Jurkat, Clone E6-1 (cell line): ENCODE data around the gene PDE6C. TPM values are rescaled to one million over a fixed set of nuclear protein-coding genes. Genes with fewer than 3 reads are reported as not detected.
A peak's percentile ranks its signal among the peaks of the same experiment; 100 is the strongest.

Experiments
- DNase-seq: peaks from one replicate; pipeline ENCODE4 v3.0.0-alpha.2; 2011; ENCODE audit warnings: low read depth, low spot score
- H3K4me3 ChIP-seq: 2 replicates; pipeline ENCODE4 v1.5.1; 2011; ENCODE audit warnings: mild to moderate bottlenecking, low read length, control low read depth, moderate library complexity
- polyA plus RNA-seq: library from polyadenylated mRNA; unstranded; fragments of >200 nt; gene quantifications from one replicate; pipeline ENCODE4 v1.2.1, GENCODE V29; 2012; ENCODE audit warnings: missing spikeins; ENCODE audit not compliant: insufficient read length, insufficient read depth

PDE6C gene
- polyA plus RNA-seq = not detected

GRCh38 chr10:93612311-93612710 lies at the start of gene PDE6C:
TSS of gene PDE6C (plus strand) at chr10:93612537. CDS start at chr10:93612726, 189 bp downstream.
- DNase-seq = no peak
- no peak within 1 kb of the TSS for H3K4me3 ChIP-seq

GRCh38 chr10:93565446-93565845 lies 46.9 kb upstream of the PDE6C start:
- no peak overlapping the region for H3K4me3 ChIP-seq
- DNase-seq = no peak

GRCh38 chr10:93566435-93567276 lies 45.7 kb upstream of the PDE6C start, which contains the start of gene FFAR4:
TSS of gene FFAR4 (plus strand) at chr10:93566665. CDS start at chr10:93566721, 56 bp downstream.
- H3K4me3 ChIP-seq = no peak within 1 kb of the TSS
- DNase-seq = no peak

DNA sequence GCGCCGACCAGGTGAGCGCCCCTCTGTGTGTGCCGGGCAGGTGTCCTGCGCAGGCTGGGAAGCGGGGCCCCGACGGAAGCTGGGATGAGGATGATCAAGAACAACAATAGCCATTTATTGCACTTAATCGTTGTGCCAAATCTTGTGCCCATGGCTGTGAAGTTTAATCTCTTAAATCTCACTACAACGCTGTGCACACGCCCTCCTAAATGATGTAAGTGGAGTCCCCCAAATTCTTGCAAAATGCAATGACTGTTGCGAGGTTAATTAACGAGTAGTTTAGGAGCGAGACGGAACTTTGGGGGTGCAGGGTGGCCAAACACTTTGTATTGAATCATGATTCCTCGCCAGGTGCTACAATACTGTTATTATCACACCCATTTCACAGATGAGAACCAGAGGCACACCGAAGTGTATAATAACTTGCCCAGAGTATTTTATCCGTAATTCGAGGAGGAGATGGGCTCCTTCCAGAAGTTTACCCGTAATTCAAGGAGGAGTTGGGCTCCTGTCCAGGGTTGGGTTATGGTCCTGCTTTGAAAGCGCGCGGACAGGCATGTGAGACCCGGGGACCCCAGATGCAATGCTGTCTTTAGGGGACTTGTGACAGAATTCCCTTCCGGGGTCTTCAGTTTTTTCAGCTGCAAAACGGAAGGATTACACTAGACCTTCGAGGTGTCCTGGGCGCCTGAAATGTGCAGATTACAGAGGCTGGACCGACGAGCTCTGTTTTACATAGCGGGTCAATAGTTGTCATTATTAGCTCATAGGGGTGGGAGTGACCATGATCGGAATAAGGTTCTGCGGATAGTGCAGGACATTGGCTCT lies 44.8 kb upstream of the PDE6C start:
- no peak overlapping the region for H3K4me3 ChIP-seq
- DNase-seq = no peak

DNA sequence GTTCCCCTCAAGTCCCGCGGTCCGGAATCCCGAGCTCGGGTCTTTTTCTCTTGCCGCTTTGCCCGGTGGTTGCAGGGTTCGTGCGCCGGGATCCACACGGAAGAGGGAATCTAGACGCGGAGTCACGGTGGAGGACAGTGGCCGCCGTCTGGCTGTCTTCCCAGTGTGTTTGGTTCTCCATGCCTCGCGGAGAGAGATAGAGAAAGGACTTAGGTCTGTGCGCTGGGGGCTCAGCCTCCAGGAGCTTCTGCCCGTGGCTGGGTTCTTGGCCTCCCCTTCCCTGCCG lies 44.3 kb upstream of the PDE6C start:
- H3K4me3 ChIP-seq = no peak overlapping the region
- no peak for DNase-seq

DNA sequence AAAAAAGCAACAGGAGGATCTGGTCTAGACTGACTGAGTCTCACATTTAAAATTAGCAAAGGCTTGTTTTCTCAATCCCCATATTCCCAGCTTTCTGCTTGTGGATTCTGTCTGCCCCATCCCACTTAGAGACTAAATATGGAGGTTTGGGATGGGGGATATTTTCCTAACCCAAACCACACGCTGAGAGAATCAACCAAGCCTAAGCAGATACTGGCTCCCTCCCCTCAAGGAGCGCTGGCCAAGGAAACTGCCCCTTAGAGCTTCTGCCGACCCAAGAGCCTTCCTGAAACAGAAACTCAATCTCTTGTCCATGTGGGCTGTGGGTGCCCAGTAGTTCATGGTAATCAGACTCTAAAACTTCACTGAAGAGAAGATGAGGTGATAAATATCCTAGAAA lies 42.0 kb upstream of the PDE6C start:
- H3K4me3 ChIP-seq = no peak overlapping the region
- DNase-seq = no peak

- H3K4me3 ChIP-seq = no peak overlapping the region
- DNase-seq = no peak
Measured at GRCh38 chr10:93572606-93573005, 39.7 kb upstream of the PDE6C start.

DNA sequence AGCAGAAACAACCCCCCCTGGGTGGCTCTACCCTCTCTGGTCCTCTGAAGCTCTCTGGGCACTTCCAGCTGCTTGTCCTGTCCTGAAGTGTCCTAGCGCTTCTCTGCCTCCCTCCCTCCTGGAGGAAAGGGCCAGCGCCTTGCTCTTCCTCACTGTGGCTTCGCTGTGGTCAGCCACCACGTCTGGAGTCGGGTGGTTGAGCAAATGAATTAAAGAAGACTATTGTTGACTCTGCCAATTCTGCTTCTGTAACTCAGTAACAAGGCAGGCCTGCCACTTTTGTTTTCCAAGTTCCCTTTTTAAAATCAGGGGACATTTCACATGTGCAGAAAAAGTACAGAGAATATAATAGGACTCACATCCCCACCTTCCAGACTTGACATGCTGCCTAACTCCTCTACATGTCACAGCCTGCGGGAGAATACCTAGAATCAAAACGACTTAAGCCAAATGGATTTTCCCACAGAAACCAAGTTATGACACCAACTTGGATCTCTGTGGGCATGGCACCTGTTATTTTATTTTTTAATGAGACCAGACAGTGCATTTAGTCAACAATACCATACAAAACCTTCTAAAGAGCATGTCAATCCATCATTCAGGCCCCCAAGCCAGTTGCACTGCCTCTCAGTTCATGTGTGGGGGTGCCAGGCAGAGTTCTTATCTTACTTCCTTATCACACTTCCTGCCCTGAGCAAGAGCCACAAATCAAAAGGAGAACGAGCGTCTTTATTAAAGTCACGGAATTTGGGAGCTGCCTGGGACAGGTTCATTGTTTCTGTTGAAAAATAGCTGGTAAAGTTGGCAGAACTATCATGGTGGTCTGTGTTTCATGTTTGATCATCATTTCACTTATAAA lies 39.1 kb upstream of the PDE6C start:
- DNase-seq = peak; percentile 17
- no peak overlapping the region for H3K4me3 ChIP-seq

- no peak overlapping the region for H3K4me3 ChIP-seq
Measured at GRCh38 chr10:93573924-93574323, 38.4 kb upstream of the PDE6C start.

GRCh38 chr10:93576888-93577287 lies 35.4 kb upstream of the PDE6C start:
- no peak overlapping the region for H3K4me3 ChIP-seq
- DNase-seq = no peak

More at GRCh38 chr10:93573924-93574323, 38.4 kb upstream of the PDE6C start:
- no peak for DNase-seq

DNA sequence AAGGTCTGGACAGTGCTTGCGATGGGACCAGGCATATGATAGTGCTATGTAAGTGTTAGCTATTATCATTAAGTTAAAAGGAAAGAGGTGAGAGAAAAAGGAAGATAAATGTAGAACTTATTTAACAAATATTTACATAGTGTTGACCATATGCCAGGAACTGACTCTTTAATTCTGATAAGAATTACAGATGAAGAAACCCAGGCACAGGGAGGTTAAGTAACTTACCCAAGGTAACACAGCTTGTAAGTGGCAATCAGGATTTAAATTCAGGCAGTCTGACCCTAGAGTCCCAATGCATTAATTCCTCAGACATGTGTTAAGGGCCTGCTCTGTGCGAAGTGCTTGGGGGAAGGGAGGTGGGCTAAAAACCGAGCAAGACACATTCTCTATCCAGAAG lies 34.8 kb upstream of the PDE6C start:
- DNase-seq = no peak
- H3K4me3 ChIP-seq = no peak overlapping the region

DNA sequence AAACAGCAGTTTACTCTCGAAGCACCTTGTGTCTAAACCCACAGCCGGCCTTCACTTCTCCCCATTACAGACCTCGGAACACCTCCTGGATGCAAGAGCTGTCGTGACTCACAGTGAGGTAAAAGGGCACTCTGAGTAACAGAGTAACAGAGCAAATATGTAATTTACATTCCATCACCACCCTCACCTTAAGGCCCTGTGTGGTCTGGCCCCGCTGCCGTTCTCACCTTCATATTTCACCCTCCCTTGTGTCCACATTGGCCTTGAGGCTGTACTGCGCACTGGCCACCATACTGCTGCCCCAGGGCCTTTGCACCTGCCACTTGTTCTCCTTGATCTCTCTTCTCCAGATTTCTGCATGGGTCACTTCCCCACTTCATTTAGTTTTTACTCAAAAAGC lies 33.2 kb upstream of the PDE6C start:
- DNase-seq = no peak
- H3K4me3 ChIP-seq = no peak overlapping the region

DNA sequence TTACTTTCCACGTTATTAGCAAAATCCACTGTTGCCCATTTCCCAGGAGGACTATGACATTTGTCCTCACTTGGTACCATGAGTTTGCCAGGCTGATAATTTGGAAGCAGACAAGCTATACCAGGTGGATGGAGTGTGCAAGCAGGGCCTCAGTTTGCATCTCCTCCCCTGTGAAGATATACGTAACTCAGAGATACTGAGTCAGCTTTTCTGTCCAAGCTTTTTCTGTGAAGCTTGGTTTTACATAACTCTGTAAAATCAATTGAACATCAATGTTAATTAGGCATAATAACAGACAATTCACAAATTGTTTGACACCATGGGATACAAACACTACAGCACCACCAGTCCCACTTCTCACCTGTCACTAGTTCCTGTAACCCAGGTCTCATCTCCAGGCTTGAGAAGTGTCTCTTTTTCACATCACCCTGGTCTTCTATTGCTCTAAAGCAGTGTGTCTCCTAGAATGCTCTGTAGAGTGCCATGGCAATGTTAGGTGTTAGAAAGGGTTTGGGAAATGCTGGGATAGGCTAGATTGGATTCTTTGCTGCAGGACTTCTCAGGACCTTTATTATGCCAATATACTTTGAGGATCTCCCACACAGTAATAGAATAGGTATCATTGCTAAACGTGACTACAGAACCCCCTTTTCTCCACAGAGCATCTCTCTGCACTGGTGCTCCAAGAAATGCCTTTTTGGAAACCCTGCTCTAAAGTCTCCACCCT lies 32.2 kb upstream of the PDE6C start:
- no peak overlapping the region for H3K4me3 ChIP-seq
- DNase-seq = no peak

GRCh38 chr10:93580828-93581227 lies 31.5 kb upstream of the PDE6C start:
- no peak overlapping the region for H3K4me3 ChIP-seq
- DNase-seq = no peak

DNA sequence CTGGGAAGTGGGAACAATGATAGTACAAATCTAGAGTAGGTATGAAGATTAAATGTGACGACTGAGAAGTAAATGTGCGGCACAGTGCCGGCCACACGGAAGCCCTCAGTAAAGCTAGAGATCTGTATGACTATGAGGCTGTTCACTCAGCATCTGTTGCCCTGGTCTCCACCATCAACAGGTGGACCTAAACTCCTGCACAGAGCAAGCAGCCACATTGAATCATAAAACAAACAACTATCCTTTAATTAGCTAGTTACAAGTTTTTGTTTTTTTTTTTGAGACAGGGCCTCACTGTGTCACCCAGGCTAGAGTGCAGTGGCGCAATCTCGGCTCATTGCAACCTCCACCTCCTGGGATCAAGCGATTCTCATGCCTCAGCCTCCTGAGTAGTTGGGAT lies 27.9 kb upstream of the PDE6C start:
- H3K4me3 ChIP-seq = no peak overlapping the region
- DNase-seq = no peak

DNA sequence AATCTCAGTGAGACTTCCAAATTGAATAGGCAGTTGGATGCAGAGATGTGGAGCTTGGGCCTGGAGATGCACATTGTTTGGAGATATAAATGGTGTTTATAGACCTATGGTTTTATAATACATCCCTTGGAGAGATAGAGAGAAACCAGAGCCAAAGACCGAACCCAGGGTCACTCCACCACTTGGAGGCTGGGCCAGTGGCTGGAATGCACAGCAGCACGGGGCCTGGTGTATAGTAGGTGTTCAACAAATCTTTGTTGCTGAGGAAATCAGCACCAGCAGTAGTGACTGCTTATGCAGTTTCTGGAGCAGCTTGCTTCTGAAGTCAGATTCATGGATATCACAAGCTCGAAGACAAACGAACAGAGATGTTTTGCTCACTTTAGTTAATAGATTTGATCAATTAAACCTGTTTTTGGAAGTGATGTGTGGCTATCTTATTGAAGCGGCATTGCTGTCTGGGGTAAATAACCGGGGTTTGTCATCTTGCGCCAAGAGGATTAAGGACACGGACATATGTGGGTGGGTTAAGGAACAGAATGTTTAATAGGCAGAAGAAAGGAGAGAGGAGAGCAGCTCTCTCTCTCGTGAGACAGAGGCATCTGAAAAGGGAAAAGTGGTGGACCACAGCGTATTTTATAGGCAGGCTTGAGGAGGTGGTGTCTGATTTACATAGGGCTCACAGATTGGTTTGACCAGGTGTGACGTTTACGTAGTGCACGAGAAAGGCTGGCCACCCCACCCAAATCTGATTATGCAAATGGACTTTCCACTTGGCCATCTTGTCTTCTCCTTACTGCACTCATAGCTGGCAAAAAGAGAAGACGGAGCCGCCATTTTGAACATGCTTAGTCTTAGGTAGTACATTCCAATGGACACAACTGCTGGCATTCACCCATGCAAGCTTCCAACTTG lies 22.4 kb upstream of the PDE6C start:
- no peak for DNase-seq

DNA sequence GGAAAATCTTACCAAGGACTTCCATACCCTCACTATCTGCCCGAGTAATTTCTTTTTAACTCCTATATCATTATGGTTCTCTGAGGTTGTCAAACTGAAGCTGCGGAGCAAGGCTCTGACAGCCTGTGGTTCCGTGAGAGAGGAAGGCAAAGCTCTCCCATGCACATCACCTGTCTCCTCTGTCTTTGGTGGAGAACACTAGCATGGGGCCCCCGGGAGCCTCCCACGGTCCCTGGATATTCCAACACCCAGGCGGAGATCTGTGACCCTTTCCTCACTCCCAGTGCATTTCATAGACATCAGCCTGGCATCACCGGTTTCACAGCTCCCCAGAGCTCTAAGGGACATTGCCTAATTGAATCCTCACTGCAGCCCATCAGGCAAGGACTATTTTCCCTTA lies 21.7 kb upstream of the PDE6C start:
- no peak for DNase-seq
- H3K4me3 ChIP-seq = no peak overlapping the region

More for the DNA sequence above, 22.4 kb upstream of the PDE6C start:
- H3K4me3 ChIP-seq = no peak overlapping the region
